Upper lobe of left lung (tissue), 6 donors: ENCODE data around the gene EXD3. TPM values are rescaled to one million over a fixed set of nuclear protein-coding genes. Genes with fewer than 3 reads are reported as not detected.

Experiments
- ATAC-seq, 2 donors: fragments of 200-7000 bp; cut with Tn5 transposase; one replicate each; pipeline ENCODE4 v1.9.1; 2022; ENCODE audit warnings: mild to moderate bottlenecking in 2 of 2, moderate library complexity in 2 of 2; ENCODE audit not compliant: low FRiP score in 2 of 2
- DNase-seq, 2 donors: peaks; one replicate each; pipeline ENCODE4 v3.0.0-alpha.2; 2019 to 2020
- H3K27ac ChIP-seq, 4 donors: fragments of 200-600 bp; sonication (generic); one replicate each; pipeline ENCODE4 v1.5.1; 2016 to 2019
- H3K27me3 ChIP-seq, 4 donors: fragments of 200-600 bp; sonication (generic); one replicate each; pipeline ENCODE4 v1.5.1; 2017 to 2019
- H3K36me3 ChIP-seq, 4 donors: fragments of 200-600 bp; sonication (generic); one replicate each; pipeline ENCODE4 v1.5.1; 2016 to 2019
- H3K4me1 ChIP-seq, 4 donors: fragments of 200-600 bp; sonication (generic); one replicate each; pipeline ENCODE4 v1.5.1; 2018 to 2019
- H3K4me3 ChIP-seq, 4 donors: fragments of 200-600 bp; sonication (generic); one replicate each; pipeline ENCODE4 v1.5.1; 2017 to 2019; ENCODE audit warnings: mild to moderate bottlenecking in 2 of 4, moderate library complexity in 1 of 4
- H3K9me3 ChIP-seq, 4 donors: fragments of 200-600 bp; sonication (generic); one replicate each; pipeline ENCODE4 v1.5.1; 2018 to 2019
- CTCF ChIP-seq, 6 experiments: fragments of 450-650 bp in 4 of 6; fragments of 200-600 bp in 2 of 6; sonication (generic) in 2 of 6; IDR thresholded peaks; one replicate each; pipeline ENCODE4 v1.5.1; 2016 to 2019; ENCODE audit warnings: antibody characterized with exemption in 6 of 6
- EP300 ChIP-seq, 4 donors: sonication (generic); formaldehyde crosslinking; IDR thresholded peaks; one replicate each; pipeline ENCODE4 v1.5.1; 2017; ENCODE audit warnings: antibody characterized with exemption in 4 of 4, control low read depth in 2 of 4
- POLR2A ChIP-seq, 4 donors: fragments of 450-650 bp; IDR thresholded peaks; one replicate each; pipeline ENCODE4 v1.5.1; 2016 to 2017; ENCODE audit warnings: antibody characterized with exemption in 4 of 4, mild to moderate bottlenecking in 2 of 4
- POLR2AphosphoS5 ChIP-seq, 2 donors: sonication (generic); formaldehyde crosslinking; IDR thresholded peaks; one replicate each; pipeline ENCODE4 v1.5.1; 2017; ENCODE audit warnings: antibody characterized with exemption in 2 of 2
- WGBS, 2 donors: methylation state at CpG; one replicate each; pipeline ENCODE4 v1.1.5; 2017 to 2018; 5-methylcytosine and 5-hydroxymethylcytosine counted together
- total RNA-seq, 6 donors: library from RNA; depleted of rRNA in 4 of 6; stranded (reverse); fragments of >200 nt in 4 of 6; gene quantifications; one replicate each; pipeline versions ENCODE4 v1.1.0 to v1.2.1, GENCODE V29; 2016 to 2021
- donor health status: DM: no; HTN: no; CAD: no; lungs with moderate emphysema.
- donor health status: DM: no; HTN: yes; CAD: no; lungs with severe emphysema.

The EXD3 gene
- total RNA-seq, 6 donors from 2014 or later: 12.3 to 118 (median 24.8) TPM

- Histone ChIP-seq H3K4me3 (no peak overlapping the region), H3K36me3 (peaks cover 4 to 33% (median 19%) of the 10 kb centered on the region in 4 donors), H3K4me1 (peaks cover 42 to 98% (median 73%) of the 10 kb centered on the region in 4 donors), H3K27ac (peak overlapping the region; percentile 58 to 95 (median 76)), H3K27me3 (no peaks in the 10 kb centered on the region), H3K9me3 (no peaks in the 10 kb centered on the region)
- TF ChIP-seq EP300 (IDR thresholded peaks at IDR 0.05): no peak
- no peak for TF ChIP-seq POLR2A (IDR thresholded peaks at IDR 0.05)
- no peak for TF ChIP-seq POLR2AphosphoS5 (IDR thresholded peaks at IDR 0.05)
- TF ChIP-seq CTCF (IDR thresholded peaks at IDR 0.05): no peak
- DNase-seq (peak; percentile 41 to 58), ATAC-seq (no peak)
- WGBS, 2 donors: 72 to 80% methylated on average over 5 to 15 of the region's 15 CpGs
These were observed 149.2 kb downstream of the EXD3 start for GRCh38 chr9:137273611-137274320.

- no peak overlapping the region for H3K4me3 ChIP-seq
- WGBS, 2 donors: 84 to 86% methylated on average over 12 to 13 of the region's 13 CpGs
- H3K27ac ChIP-seq: peak overlapping the region in 2 of 4 donors; percentile 39 to 95
- no peaks in the 10 kb centered on the region for H3K27me3 ChIP-seq
- H3K36me3 ChIP-seq: peaks cover 4 to 33% (median 17%) of the 10 kb centered on the region in 4 donors
- ATAC-seq: no peak
- TF ChIP-seq POLR2A (IDR thresholded peaks at IDR 0.05) (no peak), EP300 (IDR thresholded peaks at IDR 0.05) (no peak), POLR2AphosphoS5 (IDR thresholded peaks at IDR 0.05) (no peak), CTCF (IDR thresholded peaks at IDR 0.05) (no peak)
- peaks cover 49 to 98% (median 75%) of the 10 kb centered on the region in 4 donors for H3K4me1 ChIP-seq
- peak in 1 of 2 donors; percentile 54 for DNase-seq
- H3K9me3 ChIP-seq: no peaks in the 10 kb centered on the region
These were observed 149.9 kb downstream of the EXD3 start for GRCh38 chr9:137273095-137273490.

- H3K9me3 ChIP-seq: no peaks in the 10 kb centered on the region
- DNase-seq: peak in 1 of 2 donors; percentile 81
- H3K27me3 ChIP-seq: no peaks in the 10 kb centered on the region
- H3K4me3 ChIP-seq: no peak overlapping the region
- H3K4me1 ChIP-seq: peaks cover 55 to 98% (median 76%) of the 10 kb centered on the region in 4 donors
- ATAC-seq: no peak
- no peak for TF ChIP-seq CTCF (IDR thresholded peaks at IDR 0.05)
- TF ChIP-seq POLR2A (IDR thresholded peaks at IDR 0.05): no peak
- TF ChIP-seq POLR2AphosphoS5 (IDR thresholded peaks at IDR 0.05): no peak
- TF ChIP-seq EP300 (IDR thresholded peaks at IDR 0.05): no peak
- H3K27ac ChIP-seq: peak overlapping the region in 2 of 4 donors; percentile 39 to 95
- peaks cover 4 to 39% (median 20%) of the 10 kb centered on the region in 4 donors for H3K36me3 ChIP-seq
- WGBS, 2 donors: 73 to 93% methylated on average over 3 to 25 of the region's 39 CpGs
These were observed 150.5 kb downstream of the EXD3 start for GRCh38 chr9:137272241-137273094.

- Histone ChIP-seq H3K4me3 (no peak overlapping the region), H3K27ac (peak overlapping the region in 2 of 4 donors; percentile 24 to 95), H3K9me3 (no peaks in the 10 kb centered on the region), H3K36me3 (peaks cover 7 to 47% (median 23%) of the 10 kb centered on the region in 4 donors), H3K4me1 (peaks cover 53 to 97% (median 69%) of the 10 kb centered on the region in 4 donors), H3K27me3 (no peaks in the 10 kb centered on the region)
- 21 to 50% methylated on average over 2 to 3 of the region's 3 CpGs for WGBS, 2 donors
- ATAC-seq: no peak
- DNase-seq: no peak
- TF ChIP-seq POLR2A (IDR thresholded peaks at IDR 0.05): no peak
- TF ChIP-seq POLR2AphosphoS5 (IDR thresholded peaks at IDR 0.05): no peak
- TF ChIP-seq EP300 (IDR thresholded peaks at IDR 0.05): no peak
These were observed 151.3 kb downstream of the EXD3 start for GRCh38 chr9:137271696-137272076.
